Superior temporal gyrus (tissue), 1 donor: ENCODE data around the gene ELN.
A peak's percentile ranks its signal among the peaks of the same experiment; 100 is the strongest.

Experiments used
- DNase-seq: peaks from one replicate; pipeline ENCODE4 v3.0.0-alpha.2; 2016; ENCODE audit errors: extremely low spot score

ELN gene

GRCh38 chr7:74093671-74094223 is 65.8 kb downstream of the ELN start:
- DNase-seq: no peak

GRCh38 chr7:74094224-74095101 is 66.5 kb downstream of the ELN start:
- peak; percentile 33 for DNase-seq

- DNase-seq: no peak
Observed at GRCh38 chr7:74095135-74095534, 67.2 kb downstream of the ELN start.

GRCh38 chr7:74097937-74098614 is 70.1 kb downstream of the ELN start:
- DNase-seq: no peak

- no peak for DNase-seq
Observed at GRCh38 chr7:74099031-74099430, 71.1 kb downstream of the ELN start.

- DNase-seq: no peak
Observed at GRCh38 chr7:74101061-74101681, 73.2 kb downstream of the ELN start.

- DNase-seq: no peak
Observed at GRCh38 chr7:74103219-74103772, 75.3 kb downstream of the ELN start.

- no peak for DNase-seq
Observed at GRCh38 chr7:74104702-74105101, 76.7 kb downstream of the ELN start.

GRCh38 chr7:74105992-74106391 is 78.0 kb downstream of the ELN start:
- DNase-seq: no peak

GRCh38 chr7:74106846-74107245 is 78.9 kb downstream of the ELN start:
- no peak for DNase-seq

GRCh38 chr7:74115326-74115725 is 87.4 kb downstream of the ELN start:
- DNase-seq: no peak

- DNase-seq: no peak
Observed at GRCh38 chr7:74116356-74116755, 88.4 kb downstream of the ELN start.
